Esophagus muscularis mucosa (tissue), 4 donors: ENCODE data around the gene PRKN. TPM values are rescaled to one million over a fixed set of nuclear protein-coding genes. Genes with fewer than 3 reads are reported as not detected.

Source experiments
- DNase-seq: peaks from one replicate; pipeline ENCODE4 v3.0.0-alpha.2; 2017; ENCODE audit errors: extremely low spot score
- H3K27ac ChIP-seq, 4 donors: fragments of 200-600 bp; sonication (generic); replicated peaks in 1 of 4; 1 replicate in 3 of 4; 2 replicates in 1 of 4; pipeline ENCODE4 v1.5.1; 2016 to 2019; ENCODE audit warnings: mild to moderate bottlenecking in 1 of 4
- H3K27me3 ChIP-seq, 4 donors: fragments of 200-600 bp; sonication (generic); one replicate each; pipeline versions ENCODE4 v1.5.1 to v1.6.0; 2016 to 2019
- H3K36me3 ChIP-seq, 4 donors: fragments of 200-600 bp; sonication (generic); one replicate each; pipeline ENCODE4 v1.5.1; 2016 to 2019
- H3K4me1 ChIP-seq, 4 donors: fragments of 200-600 bp; sonication (generic); one replicate each; pipeline ENCODE4 v1.5.1; 2016 to 2019
- H3K4me3 ChIP-seq, 4 donors: fragments of 200-600 bp; sonication (generic); 1 replicate in 2 of 4; 2 replicates in 2 of 4; pipeline ENCODE4 v1.5.1; 2016 to 2019; ENCODE audit warnings: mild to moderate bottlenecking in 4 of 4, moderate library complexity in 1 of 4
- H3K9me3 ChIP-seq, 4 donors: fragments of 200-600 bp; sonication (generic); 1 replicate in 3 of 4; 2 replicates in 1 of 4; pipeline ENCODE4 v1.5.1; 2016 to 2019
- CTCF ChIP-seq, 3 experiments: fragments of 200-600 bp in 2 of 3; fragments of 450-650 bp in 1 of 3; sonication (generic) in 2 of 3; IDR thresholded peaks; one replicate each; pipeline ENCODE4 v1.5.1; 2017 to 2019; ENCODE audit warnings: antibody characterized with exemption in 3 of 3, mild to moderate bottlenecking in 2 of 3, moderate library complexity in 1 of 3
- EP300 ChIP-seq: sonication (generic); formaldehyde crosslinking; IDR thresholded peaks from one replicate; pipeline ENCODE4 v1.6.1; 2017; ENCODE audit warnings: antibody characterized with exemption
- POLR2A ChIP-seq: fragments of 450-650 bp; IDR thresholded peaks from one replicate; pipeline ENCODE4 v1.6.1; 2017; ENCODE audit warnings: antibody characterized with exemption, moderate library complexity, mild to moderate bottlenecking, low read depth
- POLR2AphosphoS5 ChIP-seq, 2 donors: sonication (generic); formaldehyde crosslinking; IDR thresholded peaks; one replicate each; pipeline ENCODE4 v1.6.1; 2017; ENCODE audit warnings: antibody characterized with exemption in 2 of 2
- WGBS: methylation state at CpG from one replicate; pipeline ENCODE4 v1.1.5; 2018; 5-methylcytosine and 5-hydroxymethylcytosine counted together
- intact Hi-C: fragments of 100-400 bp; cut with DNase I; formaldehyde crosslinking; loops from one replicate; pipeline ENCODE4 v1.15.1; 2023
- total RNA-seq, 4 donors: library from RNA; depleted of rRNA; stranded (reverse); fragments of >200 nt; gene quantifications; one replicate each; pipeline versions ENCODE4 v1.1.0 to v1.2.1, GENCODE V29; 2016

Gene PRKN
- total RNA-seq, 4 donors from 2014 or later, result 9.6 to 14.5 (median 10.8) TPM

- intact Hi-C loops, result no loop called here
- 94% methylated on average over 7 of the region's 7 CpGs for WGBS
Measured at GRCh38 chr6:161477876-161478425, 1249.6 kb downstream of the PRKN start.

GRCh38 chr6:161476711-161477110, 1250.9 kb downstream of the PRKN start:
- Histone ChIP-seq H3K4me3 (peak overlapping the region in 1 of 4 donors; percentile 21), H3K4me1 (no peaks in the 10 kb centered on the region), H3K27me3 (no peaks in the 10 kb centered on the region), H3K9me3 (no peaks in the 10 kb centered on the region), H3K36me3 (no peaks in the 10 kb centered on the region), H3K27ac (peak overlapping the region in 3 of 4 donors; percentile 20 to 28 (median 25))
- WGBS, result 68% methylated on average over 9 of the region's 9 CpGs
- intact Hi-C loops, result no loop called here
- no peak for DNase-seq
- TF ChIP-seq EP300 (no peak), POLR2A (no peak), POLR2AphosphoS5 (IDR thresholded peaks at IDR 0.05) (peak; percentile 30 to 52)

More at GRCh38 chr6:161477876-161478425, 1249.6 kb downstream of the PRKN start:
- no peak overlapping the region for H3K27ac ChIP-seq
- peaks cover 0 to 4% (median 0%) of the 10 kb centered on the region in 4 donors for H3K4me1 ChIP-seq
- no peaks in the 10 kb centered on the region for H3K36me3 ChIP-seq
- no peak for DNase-seq
- TF ChIP-seq EP300 (no peak), POLR2AphosphoS5 (IDR thresholded peaks at IDR 0.05) (no peak), POLR2A (no peak), CTCF (IDR thresholded peaks at IDR 0.05) (no peak)
- no peak overlapping the region for H3K4me3 ChIP-seq
- no peaks in the 10 kb centered on the region for H3K27me3 ChIP-seq
- H3K9me3 ChIP-seq, result no peaks in the 10 kb centered on the region

- Histone ChIP-seq H3K27me3 (no peaks in the 10 kb centered on the region), H3K36me3 (no peaks in the 10 kb centered on the region), H3K27ac (no peak overlapping the region), H3K4me1 (peaks cover 0 to 13% (median 4%) of the 10 kb centered on the region in 4 donors), H3K9me3 (no peaks in the 10 kb centered on the region), H3K4me3 (no peak overlapping the region)
- DNase-seq, result no peak
- intact Hi-C loops, result no loop called here
- 86% methylated on average over 2 of the region's 2 CpGs for WGBS
- TF ChIP-seq EP300 (no peak), POLR2AphosphoS5 (IDR thresholded peaks at IDR 0.05) (no peak), POLR2A (no peak), CTCF (IDR thresholded peaks at IDR 0.05) (no peak)
Measured at GRCh38 chr6:161465403-161465802, 1262.2 kb downstream of the PRKN start.

GRCh38 chr6:161463071-161463470, 1264.5 kb downstream of the PRKN start:
- H3K27me3 ChIP-seq, result no peaks in the 10 kb centered on the region
- H3K9me3 ChIP-seq, result no peaks in the 10 kb centered on the region
- no peak for TF ChIP-seq POLR2AphosphoS5 (IDR thresholded peaks at IDR 0.05)
- TF ChIP-seq EP300, result no peak
- TF ChIP-seq CTCF (IDR thresholded peaks at IDR 0.05), result no peak
- TF ChIP-seq POLR2A, result no peak
- no peak for DNase-seq
- WGBS, result 90% methylated on average over 2 of the region's 2 CpGs
- H3K36me3 ChIP-seq, result no peaks in the 10 kb centered on the region
- intact Hi-C loops, result no loop called here
- H3K4me3 ChIP-seq, result no peak overlapping the region
- H3K4me1 ChIP-seq, result peaks cover 0 to 13% (median 4%) of the 10 kb centered on the region in 4 donors
- H3K27ac ChIP-seq, result no peak overlapping the region

- intact Hi-C loops, result no loop called here
- no peak overlapping the region for H3K27ac ChIP-seq
- H3K4me1 ChIP-seq, result peaks cover 0 to 11% (median 4%) of the 10 kb centered on the region in 4 donors
- no peaks in the 10 kb centered on the region for H3K9me3 ChIP-seq
- no peak overlapping the region for H3K4me3 ChIP-seq
- H3K27me3 ChIP-seq, result no peaks in the 10 kb centered on the region
- 92% methylated on average over 2 of the region's 2 CpGs for WGBS
- no peaks in the 10 kb centered on the region for H3K36me3 ChIP-seq
- no peak for DNase-seq
- TF ChIP-seq POLR2AphosphoS5 (IDR thresholded peaks at IDR 0.05) (no peak), POLR2A (no peak)
Measured at GRCh38 chr6:161462148-161462547, 1265.4 kb downstream of the PRKN start.
